GM18499 (cell line): Measurements from ENCODE around the gene STPG3.

Experiments used
- ATAC-seq: cut with Tn5 transposase; IDR thresholded peaks from one replicate; pipeline ENCODE4 v1.9.1; 2021; ENCODE audit warnings: moderate number of reproducible peaks; ENCODE audit not compliant: insufficient read depth, unreplicated experiment

The STPG3 gene

GRCh38 chr9:137251194-137251461 lies at the start of gene STPG3:
Gene STPG3 (plus strand): TSS chr9:137251286. CDS start chr9:137251287, 1 bp downstream.
- ATAC-seq = no peak

- ATAC-seq = no peak
These were observed 48.1 kb upstream of the STPG3 start for GRCh38 chr9:137202966-137203365.

GRCh38 chr9:137204731-137205125 lies 46.4 kb upstream of the STPG3 start:
- ATAC-seq = no peak

GRCh38 chr9:137205126-137206069 lies 45.7 kb upstream of the STPG3 start, which contains the start of the genes NDOR1 and TMEM203:
Gene NDOR1 (plus strand): TSS chr9:137205700. CDS start chr9:137205778, 78 bp downstream.
Gene TMEM203 (minus strand): TSS chr9:137205648. CDS start chr9:137205414, 234 bp downstream.
- ATAC-seq = no peak

GRCh38 chr9:137206602-137207001 lies 44.5 kb upstream of the STPG3 start:
- no peak for ATAC-seq

GRCh38 chr9:137211532-137211931 lies 39.6 kb upstream of the STPG3 start:
- ATAC-seq = no peak

GRCh38 chr9:137212520-137212919 lies 38.6 kb upstream of the STPG3 start:
- no peak for ATAC-seq

GRCh38 chr9:137213160-137214060 lies 37.7 kb upstream of the STPG3 start:
- ATAC-seq = no peak

- ATAC-seq = no peak
These were observed 36.5 kb upstream of the STPG3 start for GRCh38 chr9:137214620-137215019.

GRCh38 chr9:137215196-137215986 lies 35.7 kb upstream of the STPG3 start:
- no peak for ATAC-seq

GRCh38 chr9:137216188-137216965 lies 34.7 kb upstream of the STPG3 start:
- no peak for ATAC-seq

- no peak for ATAC-seq
These were observed 33.5 kb upstream of the STPG3 start for GRCh38 chr9:137217276-137218211.

GRCh38 chr9:137218212-137218753 lies 32.8 kb upstream of the STPG3 start:
- no peak for ATAC-seq

GRCh38 chr9:137218754-137219271 lies 32.3 kb upstream of the STPG3 start:
- ATAC-seq = no peak

- ATAC-seq = no peak
These were observed 31.2 kb upstream of the STPG3 start for GRCh38 chr9:137219757-137220316.

GRCh38 chr9:137220317-137221094 lies 30.6 kb upstream of the STPG3 start:
- no peak for ATAC-seq

- ATAC-seq = no peak
These were observed 30.0 kb upstream of the STPG3 start for GRCh38 chr9:137221095-137221505.
